AG08395 (cell line): Measurements from ENCODE around the gene SUGP1.

ENCODE experiments used
- DNase-seq: peaks from one replicate; pipeline ENCODE4 v3.0.0; 2012; ENCODE audit warnings: mixed read lengths, low spot score

SUGP1 gene

GRCh38 chr19:19230999-19231398 lies 89.3 kb downstream of the SUGP1 start:
- no peak for DNase-seq

GRCh38 chr19:19229701-19230100 lies 90.6 kb downstream of the SUGP1 start:
- DNase-seq: no peak

GRCh38 chr19:19227217-19227616 lies 93.1 kb downstream of the SUGP1 start:
- no peak for DNase-seq

- DNase-seq: no peak
Observed at GRCh38 chr19:19226663-19227062, 93.6 kb downstream of the SUGP1 start.

- DNase-seq: no peak
Observed at GRCh38 chr19:19226204-19226603, 94.1 kb downstream of the SUGP1 start.
